ENCODE measurements around the gene RANGAP1. TPM values are rescaled to one million over a fixed set of nuclear protein-coding genes. Genes with fewer than 3 reads are reported as not detected.

Gene RANGAP1
- polyA plus RNA-seq, 3 donors: 8.3 to 30.2 (median 8.5) TPM

DNA sequence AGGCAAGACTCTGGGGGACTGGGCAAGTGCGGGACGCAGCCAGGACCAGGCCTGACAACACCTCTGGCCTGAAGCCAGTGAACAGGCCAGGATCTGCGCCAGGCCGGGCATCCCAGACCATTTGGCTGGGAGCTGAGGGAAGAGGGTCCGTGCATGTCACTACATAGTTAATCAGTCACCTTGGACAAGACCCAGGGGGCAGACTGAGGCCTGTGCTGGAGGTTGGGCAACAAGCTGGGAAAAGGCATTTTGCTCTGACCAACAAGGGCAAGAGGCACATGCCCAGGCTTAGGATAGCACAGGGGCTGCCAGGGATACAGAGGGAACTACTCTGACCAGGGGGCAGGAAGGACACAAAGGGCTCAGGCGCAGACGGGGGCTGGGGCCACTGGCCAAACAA is 38.3 kb downstream of the RANGAP1 start:
- H3K27ac Mint-ChIP-seq: no peak overlapping the region

DNA sequence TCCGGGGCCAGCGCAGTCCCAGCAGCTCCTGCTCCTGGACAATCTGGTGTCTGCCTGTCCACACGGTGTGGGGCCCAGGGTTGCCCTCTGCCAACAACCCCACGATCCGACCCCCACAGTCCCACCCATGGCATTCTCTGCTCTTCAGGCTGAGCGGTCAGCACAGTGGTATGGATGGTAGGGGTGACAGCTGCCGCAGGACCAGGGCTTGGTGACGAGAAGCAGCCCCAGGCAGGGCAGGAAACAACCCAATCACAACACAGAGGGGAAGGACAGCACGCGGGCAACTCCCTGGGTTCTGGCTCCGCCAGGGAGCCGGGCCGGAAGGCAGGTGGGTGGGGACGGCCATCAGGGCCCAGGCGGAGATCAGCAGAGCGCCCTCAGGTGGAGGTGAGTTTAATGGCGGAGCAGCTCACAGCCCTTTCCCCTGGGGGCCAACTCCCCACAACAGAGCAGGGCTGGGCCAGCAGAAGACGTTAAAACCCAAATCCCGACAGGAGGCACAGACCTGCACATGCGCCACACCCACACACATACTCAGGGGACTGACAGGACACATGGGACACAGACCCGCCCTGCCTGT is 40.0 kb downstream of the RANGAP1 start:
- peaks cover 0 to 3% (median 0%) of the 10 kb centered on the region in 7 donors for H3K9me3 Mint-ChIP-seq
- peaks cover 42 to 77% of the 10 kb centered on the region in 2 donors for H3K36me3 Mint-ChIP-seq
- H3K4me3 Mint-ChIP-seq: no peak overlapping the region
- intact Hi-C loops (cut with micrococcal nuclease): no loop called here
- H3K27me3 Mint-ChIP-seq (ENCODE audit: low read depth in 3 of 3): peaks cover 0 to 2% (median 2%) of the 10 kb centered on the region in 3 donors
- H3K4me1 Mint-ChIP-seq: no peaks in the 10 kb centered on the region
- Histone ChIP-seq H4K20me1 (ENCODE audit: insufficient read depth, low read length) (no peaks in the 10 kb centered on the region), H3K27me3 (ENCODE audit: control insufficient read depth in 2 of 2, insufficient read depth in 2 of 2, low read length in 2 of 2) (no peaks in the 10 kb centered on the region), H3K27ac (ENCODE audit: low read depth in 1 of 2, low read length in 2 of 2) (no peak overlapping the region), H2AFZ (ENCODE audit: insufficient read depth, low read depth, low read length, poor library complexity, severe bottlenecking) (no peak overlapping the region), H3K36me3 (replicated peaks in 1 of 2; ENCODE audit: control insufficient read depth in 1 of 2, insufficient read depth in 2 of 2, low read length in 2 of 2) (peaks cover 59 to 73% of the 10 kb centered on the region in 2 donors), H3K79me2 (ENCODE audit: insufficient read depth, low read length) (no peaks in the 10 kb centered on the region), H3K4me1 (ENCODE audit: control insufficient read depth in 1 of 2, insufficient read depth in 2 of 2, low read length in 2 of 2) (no peaks in the 10 kb centered on the region), H3K4me2 (replicated peaks; ENCODE audit: extremely low read depth, low read length, poor library complexity, severe bottlenecking) (no peak overlapping the region), H3K9ac (ENCODE audit: insufficient read depth, low read length, poor library complexity, severe bottlenecking) (no peak overlapping the region), H3K4me3 (replicated peaks in 1 of 3; ENCODE audit: low read depth in 2 of 3, low read length in 3 of 3) (no peak overlapping the region), H3K9me3 (replicated peaks in 1 of 2; ENCODE audit: control insufficient read depth in 1 of 2, insufficient read depth in 1 of 2, low read length in 2 of 2) (no peaks in the 10 kb centered on the region)
- H3K27ac Mint-ChIP-seq: no peak overlapping the region
- DNase-seq: no peak
- 98% methylated on average over 8 of the region's 21 CpGs for WGBS (ENCODE audit: insufficient coverage)
- no peak for TF ChIP-seq CTCF (IDR thresholded peaks at IDR 0.05)

More for the DNA sequence above, 38.3 kb downstream of the RANGAP1 start:
- Mint-ChIP-seq H3K9me3 (no peaks in the 10 kb centered on the region), H3K36me3 (peaks cover 56 to 91% of the 10 kb centered on the region in 2 donors), H3K27me3 (ENCODE audit: low read depth in 3 of 3) (peaks cover 0 to 2% (median 0%) of the 10 kb centered on the region in 3 donors), H3K4me1 (no peaks in the 10 kb centered on the region), H3K4me3 (no peak overlapping the region)
- WGBS (ENCODE audit: insufficient coverage): 90% methylated on average over 7 of the region's 7 CpGs
- Histone ChIP-seq H3K4me2 (replicated peaks; ENCODE audit: extremely low read depth, low read length, poor library complexity, severe bottlenecking) (no peak overlapping the region), H3K27me3 (ENCODE audit: control insufficient read depth in 2 of 2, insufficient read depth in 2 of 2, low read length in 2 of 2) (no peaks in the 10 kb centered on the region), H3K36me3 (replicated peaks in 1 of 2; ENCODE audit: control insufficient read depth in 1 of 2, insufficient read depth in 2 of 2, low read length in 2 of 2) (peaks cover 73 to 88% of the 10 kb centered on the region in 2 donors), H3K9me3 (replicated peaks in 1 of 2; ENCODE audit: control insufficient read depth in 1 of 2, insufficient read depth in 1 of 2, low read length in 2 of 2) (no peaks in the 10 kb centered on the region), H3K4me3 (replicated peaks in 1 of 3; ENCODE audit: low read depth in 2 of 3, low read length in 3 of 3) (no peak overlapping the region), H3K9ac (ENCODE audit: insufficient read depth, low read length, poor library complexity, severe bottlenecking) (no peak overlapping the region), H3K27ac (ENCODE audit: low read depth in 1 of 2, low read length in 2 of 2) (no peak overlapping the region), H2AFZ (ENCODE audit: insufficient read depth, low read depth, low read length, poor library complexity, severe bottlenecking) (no peak overlapping the region), H4K20me1 (ENCODE audit: insufficient read depth, low read length) (no peaks in the 10 kb centered on the region), H3K79me2 (ENCODE audit: insufficient read depth, low read length) (no peaks in the 10 kb centered on the region), H3K4me1 (ENCODE audit: control insufficient read depth in 1 of 2, insufficient read depth in 2 of 2, low read length in 2 of 2) (no peaks in the 10 kb centered on the region)
- no peak for DNase-seq
- no peak for TF ChIP-seq CTCF (IDR thresholded peaks at IDR 0.05)
- intact Hi-C loops (cut with micrococcal nuclease): no loop called here

Data from CD14-positive monocyte (primary cell).